Psoas muscle (tissue), 8 donors: ENCODE data around the gene CATSPERB. TPM values are rescaled to one million over a fixed set of nuclear protein-coding genes. Genes with fewer than 3 reads are reported as not detected.

Experiments used
- ATAC-seq, 4 donors: fragments of 200-7000 bp; cut with Tn5 transposase; one replicate each; pipeline ENCODE4 v1.9.1; 2020; ENCODE audit warnings: moderate library complexity in 3 of 4, mild to moderate bottlenecking in 2 of 4
- DNase-seq, 2 donors: peaks; one replicate each; pipeline ENCODE4 v3.0.0-alpha.2; 2020
- H3K27ac ChIP-seq: fragments of 200-600 bp; one replicate; pipeline ENCODE4 v1.8.0; 2022
- H3K27me3 ChIP-seq, 3 donors: fragments of 200-600 bp in 1 of 3; one replicate each; pipeline versions ENCODE4 v1.6.1 to v1.8.0; 2013 to 2022; ENCODE audit warnings: low read length in 2 of 3, mild to moderate bottlenecking in 2 of 3, moderate library complexity in 1 of 3; ENCODE audit not compliant: insufficient read depth in 3 of 3
- H3K36me3 ChIP-seq, 2 donors: fragments of 200-600 bp in 1 of 2; one replicate each; pipeline versions ENCODE4 v1.6.1 to v1.8.0; 2013 to 2022; ENCODE audit warnings: low read depth in 1 of 2, mild to moderate bottlenecking in 1 of 2, moderate library complexity in 1 of 2; ENCODE audit not compliant: insufficient read depth in 1 of 2
- H3K4me1 ChIP-seq: fragments of 200-600 bp; one replicate; pipeline ENCODE4 v1.8.0; 2022
- H3K4me3 ChIP-seq: fragments of 200-600 bp; one replicate; pipeline ENCODE4 v1.8.0; 2022; ENCODE audit warnings: mild to moderate bottlenecking
- H3K9me3 ChIP-seq: fragments of 200-600 bp; one replicate; pipeline ENCODE4 v1.8.0; 2022
- CTCF ChIP-seq: fragments of 200-600 bp; IDR thresholded peaks from one replicate; pipeline ENCODE4 v1.8.0; 2022; ENCODE audit warnings: antibody characterized with exemption
- WGBS, 3 donors: extraction: QIAGEN DNeasy Blood & Tissue Kit; methylation state at CpG; one replicate each; pipeline versions ENCODE4 v1.1.6 to v1.1.7; 2013; 5-methylcytosine and 5-hydroxymethylcytosine counted together
- intact Hi-C, 2 donors: fragments of 100-400 bp; cut with DNase I; formaldehyde crosslinking; loops; one replicate each; pipeline versions ENCODE4 v1.11.0 to v1.14.2; 2022
- polyA plus RNA-seq, 3 donors: library from polyadenylated mRNA; stranded (reverse); fragments of 200-250 nt; gene quantifications; one replicate each; pipeline ENCODE4 v1.2.3, GENCODE V29; 2013
- total RNA-seq, 4 donors: library from RNA; stranded (reverse); fragmentation: NEBNext Ultra II Directional in 2 of 4; extraction: Animal tissue kit (Norgen Biotek cat#: 25700) in 2 of 4; gene quantifications; one replicate each; pipeline versions ENCODE4 v1.2.1 to v1.2.4, GENCODE V29; 2021 to 2023
- donor health status: healthy with polysubstance abuse.
- donor health status: DM: no; HTN: no; CAD: no; lungs with moderate emphysema.
- donor health status: Bipolar disorder and iron deficiency.
- donor health status: healthy.
- donor health status: DM: yes; HTN: yes; CAD: no.
- donor health status: DM: no; HTN: no; CAD: no.
- donor health status: DM: no; HTN: no; CAD: no.
- donor health status: DM: yes; HTN: yes; CAD: no.

The CATSPERB gene
- total and polyA plus RNA-seq, 7 donors, result 0.03 to 0.52 (median 0.20) TPM

GRCh38 chr14:91722386-91722785 lies 9.5 kb downstream of the CATSPERB start:
- Histone ChIP-seq H3K27ac (no peak overlapping the region), H3K4me3 (no peak overlapping the region), H3K36me3 (no peaks in the 10 kb centered on the region), H3K4me1 (no peaks in the 10 kb centered on the region), H3K27me3 (no peaks in the 10 kb centered on the region), H3K9me3 (no peaks in the 10 kb centered on the region)
- DNase-seq (no peak), ATAC-seq (no peak)
- TF ChIP-seq CTCF, result no peak
- intact Hi-C loops, result no loop called here

GRCh38 chr14:91719839-91720238 lies 12.0 kb downstream of the CATSPERB start:
- Histone ChIP-seq H3K9me3 (no peaks in the 10 kb centered on the region), H3K36me3 (no peaks in the 10 kb centered on the region), H3K27me3 (no peaks in the 10 kb centered on the region), H3K27ac (no peak overlapping the region), H3K4me3 (no peak overlapping the region), H3K4me1 (no peaks in the 10 kb centered on the region)
- ATAC-seq (no peak), DNase-seq (no peak)
- intact Hi-C loops, result no loop called here
- 55 to 61% (median 57%) methylated on average over 3 of the region's 3 CpGs for WGBS, 3 donors
- no peak for TF ChIP-seq CTCF

- 82 to 89% (median 82%) methylated on average over 1 of the region's 1 CpG for WGBS, 3 donors
Observed at GRCh38 chr14:91716999-91717398, 14.9 kb downstream of the CATSPERB start.

GRCh38 chr14:91714805-91715204 lies 17.1 kb downstream of the CATSPERB start:
- Histone ChIP-seq H3K36me3 (no peaks in the 10 kb centered on the region), H3K27ac (no peak overlapping the region), H3K27me3 (no peaks in the 10 kb centered on the region), H3K4me3 (no peak overlapping the region), H3K9me3 (no peaks in the 10 kb centered on the region), H3K4me1 (no peaks in the 10 kb centered on the region)
- DNase-seq (no peak), ATAC-seq (no peak)
- intact Hi-C loops, result no loop called here
- WGBS, 3 donors, result 78 to 83% (median 80%) methylated on average over 6 of the region's 6 CpGs
- no peak for TF ChIP-seq CTCF

More at GRCh38 chr14:91716999-91717398, 14.9 kb downstream of the CATSPERB start:
- Histone ChIP-seq H3K4me3 (no peak overlapping the region), H3K27me3 (no peaks in the 10 kb centered on the region), H3K9me3 (no peaks in the 10 kb centered on the region), H3K4me1 (no peaks in the 10 kb centered on the region), H3K36me3 (no peaks in the 10 kb centered on the region), H3K27ac (no peak overlapping the region)
- no peak for DNase-seq
- intact Hi-C loops, result no loop called here
- no peak for TF ChIP-seq CTCF
- no peak for ATAC-seq

- TF ChIP-seq CTCF, result no peak
- DNase-seq, result no peak
- WGBS, 3 donors, result 93 to 96% (median 96%) methylated on average over 3 of the region's 3 CpGs
Observed at GRCh38 chr14:91708795-91709194, 23.1 kb downstream of the CATSPERB start.

More at GRCh38 chr14:91708795-91709194, 23.1 kb downstream of the CATSPERB start:
- no peaks in the 10 kb centered on the region for H3K36me3 ChIP-seq
- ATAC-seq, result no peak
- intact Hi-C loops, result no loop called here
- H3K4me1 ChIP-seq, result no peaks in the 10 kb centered on the region
- H3K4me3 ChIP-seq, result no peak overlapping the region
- no peak overlapping the region for H3K27ac ChIP-seq
- H3K9me3 ChIP-seq, result peaks cover 7% of the 10 kb centered on the region
- no peaks in the 10 kb centered on the region for H3K27me3 ChIP-seq
